ENCODE measurements around the gene FBXO31. TPM values are rescaled to one million over a fixed set of nuclear protein-coding genes. Genes with fewer than 3 reads are reported as not detected.

Gene FBXO31
- polyA plus RNA-seq, 3 donors, result 18.3 to 26.1 (median 25.7) TPM

DNA sequence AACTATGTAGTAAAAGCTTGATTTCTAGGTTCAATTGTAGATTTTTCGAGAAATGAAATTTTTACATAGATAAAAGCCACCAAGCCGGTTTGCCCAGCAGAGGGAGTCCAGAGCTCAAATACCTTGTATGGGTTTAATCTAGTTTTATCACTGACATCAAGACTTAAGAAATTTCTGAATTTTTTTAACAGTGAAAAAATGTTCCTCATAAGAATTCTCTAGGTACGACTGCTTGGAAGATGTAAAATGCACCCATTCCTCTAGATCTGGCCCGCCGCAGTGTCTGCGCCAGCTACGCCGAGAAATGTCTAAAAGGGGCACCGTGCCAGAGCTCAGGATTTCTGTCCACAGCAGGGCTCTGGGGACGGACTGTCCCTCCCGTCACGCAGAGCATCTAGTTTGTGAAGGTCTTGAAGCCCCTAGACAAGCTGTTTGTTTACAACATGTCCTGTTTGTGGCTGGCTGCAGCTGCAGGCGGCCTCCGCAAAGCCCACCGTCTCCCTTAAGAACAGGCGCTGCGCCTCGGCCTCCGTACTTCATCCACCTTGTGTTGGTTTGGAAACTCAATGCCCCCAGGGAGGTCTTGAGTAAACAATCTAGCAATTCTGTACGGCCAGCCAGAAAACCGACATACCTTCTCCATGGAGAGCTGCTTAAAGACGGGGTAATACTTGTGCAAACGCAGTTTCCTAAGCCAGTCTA is 33.4 kb upstream of the FBXO31 start:
- DNase-seq (ENCODE audit: extremely low read depth in 1 of 11, low read depth in 9 of 11, low spot score in 4 of 11), result peak in 1 of 11 donors; percentile 33

- no peak for DNase-seq (ENCODE audit: extremely low read depth in 1 of 11, low read depth in 9 of 11, low spot score in 4 of 11)
These were observed 31.9 kb upstream of the FBXO31 start for GRCh38 chr16:87415441-87415840.

DNA sequence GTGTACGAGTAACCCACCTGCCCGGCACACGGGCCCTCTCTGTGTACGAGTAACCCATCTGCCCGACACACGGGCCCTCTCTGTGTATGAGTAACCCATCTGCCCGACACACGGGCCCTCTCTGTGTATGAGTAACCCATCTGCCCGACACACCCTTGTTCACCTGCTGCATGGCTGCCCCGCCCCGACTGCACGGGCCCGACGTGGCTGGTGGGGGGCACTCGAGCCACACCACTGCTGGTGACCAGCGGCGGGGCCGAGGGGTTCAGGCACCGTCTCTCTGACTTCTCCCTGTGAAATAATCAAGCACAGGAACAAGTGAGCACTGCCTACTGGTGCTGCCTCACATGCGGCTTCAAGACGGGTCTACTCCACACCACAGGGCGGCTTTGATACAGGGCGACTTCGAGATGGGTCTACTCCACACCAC is 30.7 kb upstream of the FBXO31 start:
- DNase-seq (ENCODE audit: extremely low read depth in 1 of 11, low read depth in 9 of 11, low spot score in 4 of 11), result no peak

DNA sequence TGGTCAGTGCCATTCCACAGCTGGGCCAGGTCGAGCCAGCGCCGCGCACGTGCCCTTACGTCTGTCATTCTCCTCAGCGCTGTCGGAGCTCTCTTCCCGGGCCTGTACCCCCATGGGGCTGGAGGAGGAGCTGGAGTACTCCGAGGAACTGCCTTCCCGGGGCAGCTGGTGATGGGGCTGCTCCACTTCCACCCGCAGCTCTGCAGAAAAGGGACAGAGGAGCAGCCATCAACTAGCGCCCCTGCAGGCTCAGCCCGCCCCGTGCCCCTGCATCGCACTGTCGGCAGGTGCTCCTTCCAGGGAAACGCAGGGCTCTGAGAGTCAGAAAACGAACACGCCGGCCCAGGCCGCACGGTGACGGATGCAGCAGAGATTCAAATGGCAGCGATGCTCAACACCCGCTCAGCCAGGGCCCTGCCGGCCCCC is 29.4 kb upstream of the FBXO31 start:
- DNase-seq (ENCODE audit: extremely low read depth in 1 of 11, low read depth in 9 of 11, low spot score in 4 of 11), result no peak

DNA sequence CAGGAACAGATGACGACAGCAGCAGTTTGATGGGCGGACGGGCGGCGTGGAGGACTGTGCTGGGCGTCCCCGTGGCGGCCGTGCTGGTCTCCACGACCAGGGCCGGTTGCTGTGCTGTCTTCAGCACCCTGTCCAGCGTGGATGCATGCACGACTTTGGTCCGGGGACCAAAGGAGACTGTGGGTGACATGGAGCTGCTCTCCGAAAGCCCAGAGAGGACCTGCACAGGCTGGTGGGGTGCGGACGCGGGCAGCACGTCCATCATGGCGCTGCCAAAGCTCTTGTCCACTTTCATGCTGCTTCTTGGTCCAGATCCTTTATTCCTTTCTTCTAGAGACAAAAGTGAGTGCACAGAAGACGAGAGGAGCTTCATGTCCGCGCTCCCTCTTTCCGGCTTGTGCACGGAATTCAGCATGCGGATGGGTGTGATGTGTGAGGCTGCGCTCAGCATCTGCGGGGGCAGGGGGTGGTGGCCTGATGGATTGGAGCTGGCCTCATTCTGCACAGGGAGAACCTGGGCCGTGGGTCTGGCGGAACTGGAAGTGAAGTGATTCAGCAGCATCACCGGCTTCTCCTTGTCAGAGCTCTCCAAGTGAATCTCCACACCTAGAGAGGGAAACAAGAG is 28.9 kb upstream of the FBXO31 start:
- no peak for DNase-seq (ENCODE audit: extremely low read depth in 1 of 11, low read depth in 9 of 11, low spot score in 4 of 11)

DNA sequence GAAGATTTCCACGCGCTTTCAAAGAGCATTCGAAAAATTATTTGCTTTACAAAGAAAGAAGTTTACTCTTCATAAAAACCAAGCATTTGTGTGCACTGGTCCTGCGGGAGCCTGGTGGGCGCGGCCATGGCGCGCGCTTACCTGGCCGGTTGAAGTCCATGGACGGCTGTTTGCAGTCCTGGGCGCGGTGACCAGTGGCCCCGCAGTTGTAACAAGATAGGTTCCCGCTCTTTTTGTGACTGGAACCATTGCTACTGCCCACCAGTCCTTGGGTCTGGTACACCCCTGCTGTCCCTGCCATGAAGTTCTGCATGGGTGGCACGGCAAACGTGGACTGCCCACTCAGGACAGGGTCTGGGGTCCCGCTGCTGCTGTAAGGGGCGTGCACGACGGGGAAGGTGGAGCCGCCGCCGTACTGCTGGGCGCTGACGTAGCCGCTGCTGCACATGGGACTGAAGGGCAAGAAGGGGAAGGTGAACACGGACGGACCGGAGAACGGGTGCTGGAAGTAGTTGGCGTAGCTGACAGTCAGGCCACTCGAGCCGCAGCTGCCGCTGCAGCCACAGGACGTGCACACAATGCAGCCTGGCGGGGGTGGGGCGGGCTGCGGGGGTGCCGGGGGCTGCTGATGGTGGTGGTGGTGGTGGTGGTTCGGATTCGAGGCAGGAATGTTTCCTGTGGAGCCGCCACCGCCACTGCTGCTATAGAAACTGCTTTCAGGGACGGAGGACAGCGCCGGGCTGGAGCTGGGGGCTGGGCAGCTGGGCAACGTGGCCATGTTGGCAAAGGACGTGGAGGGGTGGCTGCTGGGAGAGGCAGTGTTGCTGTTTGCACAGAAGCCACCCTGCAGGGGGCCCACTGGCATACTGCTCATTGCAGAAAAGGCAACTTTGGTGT is 28.0 kb upstream of the FBXO31 start:
- no peak for DNase-seq (ENCODE audit: extremely low read depth in 1 of 11, low read depth in 9 of 11, low spot score in 4 of 11)

DNA sequence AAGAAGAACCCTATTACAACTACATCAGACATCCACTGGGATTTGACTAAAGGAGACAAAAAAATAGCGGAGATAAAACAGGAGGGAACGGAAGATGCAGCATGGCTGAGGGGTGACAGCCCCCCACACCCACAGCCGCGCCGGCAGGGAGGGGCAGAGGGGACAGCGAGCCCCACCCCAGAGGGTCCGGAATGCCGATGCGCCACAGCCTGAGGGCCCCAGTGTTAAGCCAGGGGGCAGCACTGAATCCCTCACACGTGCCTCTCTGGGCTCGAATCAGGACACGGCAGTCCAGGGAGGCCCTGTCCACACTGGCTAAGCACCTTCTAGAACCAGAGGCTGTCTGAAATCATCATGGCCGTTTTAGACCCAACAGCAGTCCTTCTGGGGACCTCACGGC is 27.4 kb upstream of the FBXO31 start:
- no peak for DNase-seq (ENCODE audit: extremely low read depth in 1 of 11, low read depth in 9 of 11, low spot score in 4 of 11)

DNA sequence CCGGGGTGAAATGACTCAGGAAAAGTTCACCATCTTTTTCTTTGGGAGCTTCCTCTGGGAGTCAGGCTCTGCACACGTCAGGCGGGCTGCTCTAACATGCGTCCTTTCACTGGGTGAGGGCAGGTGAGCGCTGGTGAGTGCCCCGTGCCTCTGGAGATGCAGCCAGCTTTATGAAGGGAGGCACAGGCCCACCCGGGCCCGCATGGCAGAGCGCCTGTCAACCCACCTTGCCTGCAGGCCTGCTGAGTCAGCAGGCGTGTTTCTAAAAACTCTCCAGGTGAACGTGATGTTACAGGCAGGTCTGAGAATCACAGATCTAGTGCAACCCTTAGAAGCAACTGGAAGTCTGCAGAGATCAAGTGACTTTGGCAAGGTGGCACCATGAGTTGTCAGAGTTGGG is 27.0 kb upstream of the FBXO31 start:
- no peak for DNase-seq (ENCODE audit: extremely low read depth in 1 of 11, low read depth in 9 of 11, low spot score in 4 of 11)

GRCh38 chr16:87409781-87410180 is 26.2 kb upstream of the FBXO31 start:
- DNase-seq (ENCODE audit: extremely low read depth in 1 of 11, low read depth in 9 of 11, low spot score in 4 of 11), result no peak

- DNase-seq (ENCODE audit: extremely low read depth in 1 of 11, low read depth in 9 of 11, low spot score in 4 of 11), result no peak
These were observed 25.6 kb upstream of the FBXO31 start for GRCh38 chr16:87409153-87409552.

GRCh38 chr16:87407511-87408112 is 24.0 kb upstream of the FBXO31 start:
- no peak for DNase-seq (ENCODE audit: extremely low read depth in 1 of 11, low read depth in 9 of 11, low spot score in 4 of 11)

GRCh38 chr16:87406495-87407088 is 23.0 kb upstream of the FBXO31 start:
- no peak for DNase-seq (ENCODE audit: extremely low read depth in 1 of 11, low read depth in 9 of 11, low spot score in 4 of 11)

DNA sequence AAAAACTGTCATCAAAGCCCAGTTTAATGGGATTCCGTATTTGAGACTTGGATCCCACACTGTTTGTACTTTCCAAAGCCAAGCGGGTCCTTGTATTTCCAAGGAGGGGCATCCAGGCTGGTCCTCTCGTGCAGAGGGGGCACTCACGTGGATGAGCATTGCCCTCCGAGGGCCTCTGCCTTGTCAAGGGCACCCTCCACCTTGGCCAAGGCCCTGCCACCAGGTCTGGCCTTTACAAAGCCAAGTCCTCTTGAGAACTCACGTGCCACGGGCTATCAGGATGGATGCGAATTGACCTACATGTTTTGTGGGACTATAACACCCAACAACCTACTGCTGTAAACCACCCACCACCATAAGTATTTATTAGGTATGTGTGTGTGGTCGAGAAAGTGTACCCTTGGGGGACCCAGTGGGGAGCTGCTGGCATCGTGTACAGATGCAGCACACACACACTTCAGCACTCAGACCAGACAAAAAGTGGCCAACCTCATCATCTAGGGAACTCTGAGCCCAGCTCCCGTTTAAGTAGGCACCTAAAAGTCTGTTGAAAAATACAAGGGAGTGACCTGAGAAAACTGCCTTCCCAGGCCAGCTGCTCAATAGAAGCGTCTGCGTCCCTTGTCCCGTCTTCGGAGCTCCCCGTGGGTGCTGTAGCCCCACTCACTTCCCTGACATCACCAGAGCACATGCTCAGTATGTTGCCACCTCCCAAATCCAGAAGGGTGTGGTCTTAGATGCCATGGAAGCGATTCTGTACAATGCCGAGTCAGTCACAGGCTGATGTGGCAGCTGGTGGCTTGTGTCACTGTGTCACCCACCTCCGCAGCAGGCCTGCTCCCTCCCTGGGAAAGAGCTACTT is 21.4 kb upstream of the FBXO31 start:
- no peak for DNase-seq (ENCODE audit: extremely low read depth in 1 of 11, low read depth in 9 of 11, low spot score in 4 of 11)

- DNase-seq (ENCODE audit: extremely low read depth in 1 of 11, low read depth in 9 of 11, low spot score in 4 of 11), result no peak
These were observed 11.7 kb upstream of the FBXO31 start for GRCh38 chr16:87395181-87395842.

GRCh38 chr16:87393680-87394055 is 10.1 kb upstream of the FBXO31 start:
- no peak for DNase-seq (ENCODE audit: extremely low read depth in 1 of 11, low read depth in 9 of 11, low spot score in 4 of 11)

DNA sequence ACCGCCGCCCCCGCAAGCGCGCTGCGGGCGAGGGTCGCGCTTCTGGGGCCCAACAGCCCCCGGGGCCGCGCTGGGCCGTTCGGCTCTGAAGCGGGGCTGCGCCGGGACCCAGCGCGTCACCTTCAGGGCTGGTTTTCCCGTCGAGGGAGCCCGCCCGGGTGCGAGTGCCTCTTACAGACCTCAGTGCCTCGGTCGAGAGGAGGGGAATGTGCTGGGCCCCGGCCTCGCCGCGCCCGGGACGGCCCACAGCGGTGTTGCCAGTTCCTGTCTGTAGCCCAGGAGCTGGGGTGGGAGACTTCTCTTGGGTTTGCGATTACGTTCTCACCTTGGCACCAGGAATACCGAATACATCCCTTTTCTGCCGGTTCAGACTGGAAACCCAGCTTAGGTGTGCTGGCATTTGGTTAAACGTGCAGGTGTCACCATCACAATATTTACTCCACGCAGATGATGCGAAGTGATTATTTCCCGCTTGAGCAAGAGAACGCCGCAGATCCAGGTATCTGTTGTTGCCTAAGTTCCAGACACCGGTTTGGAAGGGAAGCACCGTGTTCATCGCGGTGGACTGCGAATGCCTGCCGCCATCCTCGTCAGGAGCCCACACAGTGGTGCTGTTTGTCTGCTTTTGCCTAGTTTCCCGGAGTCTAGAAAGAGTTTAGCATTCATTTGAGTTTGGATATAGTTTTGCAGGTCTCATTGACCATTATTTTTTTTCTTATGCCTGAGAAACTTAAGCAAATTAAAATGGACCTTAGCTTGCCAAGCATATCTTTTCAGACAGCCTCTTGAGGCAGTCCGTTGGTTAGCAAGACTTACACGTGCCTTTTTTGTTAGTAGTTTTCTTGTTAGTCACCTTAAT is 9.5 kb upstream of the FBXO31 start:
- peak in 2 of 11 donors; percentile 40 to 42 for DNase-seq (ENCODE audit: extremely low read depth in 1 of 11, low read depth in 9 of 11, low spot score in 4 of 11)
